Stomach (tissue), 9 donors: ENCODE data around the gene OAF. TPM values are rescaled to one million over a fixed set of nuclear protein-coding genes. Genes with fewer than 3 reads are reported as not detected.

ENCODE experiments used
- DNase-seq, 2 donors: peaks; one replicate each; pipeline versions ENCODE4 v3.0.0 to v3.0.0-alpha.2; 2013 to 2019
- H3K27ac ChIP-seq, 5 donors: fragments of 200-600 bp in 4 of 5; sonication (generic) in 4 of 5; one replicate each; pipeline ENCODE4 v1.5.1; 2013 to 2019; ENCODE audit warnings: mild to moderate bottlenecking in 1 of 5, moderate library complexity in 1 of 5
- H3K27me3 ChIP-seq, 3 donors: fragments of 200-600 bp; sonication (generic); one replicate each; pipeline ENCODE4 v1.5.1; 2017 to 2019; ENCODE audit warnings: mixed run types in 1 of 3
- H3K36me3 ChIP-seq, 4 donors: fragments of 200-600 bp; sonication (generic); 1 replicate in 3 of 4; 2 replicates in 1 of 4; pipeline ENCODE4 v1.5.1; 2016 to 2019
- H3K4me1 ChIP-seq, 4 donors: fragments of 200-600 bp; sonication (generic); one replicate each; pipeline ENCODE4 v1.5.1; 2016 to 2019
- H3K4me3 ChIP-seq, 4 donors: fragments of 200-600 bp; sonication (generic) in 3 of 4; one replicate each; pipeline ENCODE4 v1.5.1; 2016 to 2019; ENCODE audit warnings: mild to moderate bottlenecking in 1 of 4
- H3K9me3 ChIP-seq, 4 donors: fragments of 200-600 bp; sonication (generic); one replicate each; pipeline ENCODE4 v1.5.1; 2016 to 2019
- EP300 ChIP-seq: sonication (generic); formaldehyde crosslinking; IDR thresholded peaks from one replicate; pipeline ENCODE4 v1.6.1; 2017; ENCODE audit warnings: antibody characterized with exemption
- POLR2A ChIP-seq, 4 donors: fragments of 450-650 bp; IDR thresholded peaks; one replicate each; pipeline ENCODE4 v1.6.1; 2016; ENCODE audit warnings: antibody characterized with exemption in 4 of 4, control low read depth in 2 of 4, mild to moderate bottlenecking in 1 of 4, moderate library complexity in 1 of 4
- POLR2AphosphoS5 ChIP-seq, 3 donors: sonication (generic); formaldehyde crosslinking; IDR thresholded peaks; one replicate each; pipeline ENCODE4 v1.6.1; 2016; ENCODE audit warnings: antibody characterized with exemption in 3 of 3
- WGBS, 5 donors: extraction: QIAGEN DNeasy Blood & Tissue Kit in 3 of 5; methylation state at CpG; one replicate each; pipeline versions ENCODE4 v1.1.5 to v1.1.7; 2013 to 2018; 5-methylcytosine and 5-hydroxymethylcytosine counted together
- intact Hi-C: fragments of 100-400 bp; cut with DNase I; formaldehyde crosslinking; loops from one replicate; pipeline ENCODE4 v1.15.1; 2023; ENCODE audit warnings: low total_unique reads
- polyA plus RNA-seq, 3 donors: library from polyadenylated mRNA; stranded (reverse); fragments of 200-250 nt; gene quantifications; one replicate each; pipeline ENCODE4 v1.2.3, GENCODE V29; 2013
- total RNA-seq, 5 donors: library from RNA; depleted of rRNA; stranded (reverse); fragments of >200 nt; gene quantifications; one replicate each; pipeline versions ENCODE4 v1.1.0 to v1.2.3, GENCODE V29; 2014 to 2016
- TF ChIP-seq, protein P1 (sequence below), 7 experiments: fragments of 450-650 bp in 4 of 7; fragments of 200-600 bp in 3 of 7; sonication (generic) in 3 of 7; IDR thresholded peaks; one replicate each; pipeline ENCODE4 v1.5.1; 2016 to 2019; ENCODE audit warnings: antibody characterized with exemption in 7 of 7, control low read depth in 2 of 7, mild to moderate bottlenecking in 1 of 7
- donor health status: healthy with polysubstance abuse.
- donor health status: Bipolar disorder and iron deficiency.
- donor health status: healthy.

Gene OAF
- total and polyA plus RNA-seq, 8 donors: 17.1 to 380 (median 30.4) TPM

DNA sequence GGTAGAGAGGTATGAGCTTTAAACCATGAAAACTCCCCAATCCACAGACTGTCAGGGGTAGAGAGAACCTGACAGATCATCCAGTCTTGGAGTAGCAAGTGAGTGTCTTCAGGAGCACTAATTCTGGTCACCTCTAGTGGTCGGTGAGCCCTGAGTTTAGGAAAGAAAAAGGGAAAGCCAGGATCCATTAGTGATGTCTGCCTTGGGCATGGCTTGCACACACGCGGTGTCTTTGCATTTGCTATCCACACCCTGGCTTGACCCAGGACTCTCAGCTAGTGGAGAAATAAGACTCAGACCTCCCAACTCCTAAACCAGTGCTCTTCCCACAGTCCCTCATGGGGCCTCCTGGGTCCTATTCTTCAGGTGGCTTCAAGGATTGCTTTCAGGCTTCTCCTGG lies 48.4 kb downstream of the OAF start:
- Histone ChIP-seq H3K9me3 (no peaks in the 10 kb centered on the region), H3K4me3 (no peak overlapping the region), H3K36me3 (no peaks in the 10 kb centered on the region), H3K4me1 (peaks cover 7 to 16% (median 12%) of the 10 kb centered on the region in 4 donors), H3K27me3 (peaks cover 0 to 55% (median 33%) of the 10 kb centered on the region in 3 donors), H3K27ac (no peak overlapping the region)
- intact Hi-C loops: no loop called here
- TF ChIP-seq EP300 (no peak), POLR2AphosphoS5 (IDR thresholded peaks at IDR 0.05) (no peak), POLR2A (IDR thresholded peaks at IDR 0.05) (no peak)
- TF ChIP-seq, protein P1, sequence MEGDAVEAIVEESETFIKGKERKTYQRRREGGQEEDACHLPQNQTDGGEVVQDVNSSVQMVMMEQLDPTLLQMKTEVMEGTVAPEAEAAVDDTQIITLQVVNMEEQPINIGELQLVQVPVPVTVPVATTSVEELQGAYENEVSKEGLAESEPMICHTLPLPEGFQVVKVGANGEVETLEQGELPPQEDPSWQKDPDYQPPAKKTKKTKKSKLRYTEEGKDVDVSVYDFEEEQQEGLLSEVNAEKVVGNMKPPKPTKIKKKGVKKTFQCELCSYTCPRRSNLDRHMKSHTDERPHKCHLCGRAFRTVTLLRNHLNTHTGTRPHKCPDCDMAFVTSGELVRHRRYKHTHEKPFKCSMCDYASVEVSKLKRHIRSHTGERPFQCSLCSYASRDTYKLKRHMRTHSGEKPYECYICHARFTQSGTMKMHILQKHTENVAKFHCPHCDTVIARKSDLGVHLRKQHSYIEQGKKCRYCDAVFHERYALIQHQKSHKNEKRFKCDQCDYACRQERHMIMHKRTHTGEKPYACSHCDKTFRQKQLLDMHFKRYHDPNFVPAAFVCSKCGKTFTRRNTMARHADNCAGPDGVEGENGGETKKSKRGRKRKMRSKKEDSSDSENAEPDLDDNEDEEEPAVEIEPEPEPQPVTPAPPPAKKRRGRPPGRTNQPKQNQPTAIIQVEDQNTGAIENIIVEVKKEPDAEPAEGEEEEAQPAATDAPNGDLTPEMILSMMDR (IDR thresholded peaks at IDR 0.05): no peak
- DNase-seq: no peak
- WGBS, 5 donors: 84 to 95% (median 87%) methylated on average over 3 of the region's 3 CpGs

- 66 to 77% (median 71%) methylated on average over 7 of the region's 7 CpGs for WGBS, 5 donors
- no peak overlapping the region for H3K27ac ChIP-seq
- no peaks in the 10 kb centered on the region for H3K36me3 ChIP-seq
- DNase-seq: no peak
- no peak overlapping the region for H3K4me3 ChIP-seq
- H3K4me1 ChIP-seq: peaks cover 7 to 13% (median 9%) of the 10 kb centered on the region in 4 donors
- intact Hi-C loops: no loop called here
- peaks cover 0 to 47% (median 25%) of the 10 kb centered on the region in 3 donors for H3K27me3 ChIP-seq
- TF ChIP-seq EP300 (no peak), POLR2AphosphoS5 (IDR thresholded peaks at IDR 0.05) (no peak), POLR2A (IDR thresholded peaks at IDR 0.05) (no peak)
- TF ChIP-seq, protein P1 (IDR thresholded peaks at IDR 0.05): no peak
- no peaks in the 10 kb centered on the region for H3K9me3 ChIP-seq
Observed at GRCh38 chr11:120259988-120260565, 49.2 kb downstream of the OAF start.

- H3K9me3 ChIP-seq: no peaks in the 10 kb centered on the region
- 75 to 86% (median 82%) methylated on average over 7 of the region's 7 CpGs for WGBS, 5 donors
- DNase-seq: no peak
- no peak for TF ChIP-seq POLR2AphosphoS5 (IDR thresholded peaks at IDR 0.05)
- TF ChIP-seq, protein P1 (IDR thresholded peaks at IDR 0.05): no peak
- TF ChIP-seq POLR2A (IDR thresholded peaks at IDR 0.05): no peak
- TF ChIP-seq EP300: no peak
- H3K4me3 ChIP-seq: no peak overlapping the region
- no peaks in the 10 kb centered on the region for H3K36me3 ChIP-seq
- intact Hi-C loops: no loop called here
- H3K27me3 ChIP-seq: peaks cover 0 to 42% (median 19%) of the 10 kb centered on the region in 3 donors
- H3K4me1 ChIP-seq: peaks cover 1 to 7% (median 4%) of the 10 kb centered on the region in 4 donors
- no peak overlapping the region for H3K27ac ChIP-seq
Observed at GRCh38 chr11:120260616-120261015, 49.8 kb downstream of the OAF start.

- Histone ChIP-seq H3K4me3 (no peak overlapping the region), H3K36me3 (no peaks in the 10 kb centered on the region), H3K4me1 (peaks cover 0 to under 1% (median 0%) of the 10 kb centered on the region in 4 donors), H3K27me3 (peaks cover 0 to 41% (median 12%) of the 10 kb centered on the region in 3 donors), H3K9me3 (no peaks in the 10 kb centered on the region), H3K27ac (no peak overlapping the region)
- intact Hi-C loops: no loop called here
- TF ChIP-seq POLR2A (IDR thresholded peaks at IDR 0.05) (no peak), POLR2AphosphoS5 (IDR thresholded peaks at IDR 0.05) (no peak), EP300 (no peak)
- TF ChIP-seq, protein P1 (IDR thresholded peaks at IDR 0.05): no peak
- DNase-seq: no peak
Observed at GRCh38 chr11:120261321-120261720, 50.5 kb downstream of the OAF start.
